Caki2 (cell line): ENCODE measurements around the gene AHCYL2. TPM values are rescaled to one million over a fixed set of nuclear protein-coding genes. Genes with fewer than 3 reads are reported as not detected.
"Not testable (repeated sequence)": the region's sequence is repeated elsewhere in the genome, so short reads cannot be mapped to it uniquely, and the experiment has no call there.

Experiments
- DNase-seq: peaks from one replicate; pipeline ENCODE4 v3.0.0-alpha.2; 2015; ENCODE audit warnings: low read depth
- in situ Hi-C: cut with HindIII; loops from 2 replicates; pipeline ENCODE4 v1.10.0; 2016; ENCODE audit warnings: low sequenced_read_pairs, low pct_unique_long_range_greater_than_20kb, mixed read lengths
- total RNA-seq: library from RNA; depleted of rRNA; stranded (reverse); fragments of >200 nt; shearing (Covaris generic); gene quantifications from 2 replicates; pipeline ENCODE4 v1.2.3, GENCODE V29; 2014; ENCODE audit warnings: low replicate concordance

AHCYL2 gene
- total RNA-seq, 1 experiment from 2014 or later: 3.9 TPM

DNA sequence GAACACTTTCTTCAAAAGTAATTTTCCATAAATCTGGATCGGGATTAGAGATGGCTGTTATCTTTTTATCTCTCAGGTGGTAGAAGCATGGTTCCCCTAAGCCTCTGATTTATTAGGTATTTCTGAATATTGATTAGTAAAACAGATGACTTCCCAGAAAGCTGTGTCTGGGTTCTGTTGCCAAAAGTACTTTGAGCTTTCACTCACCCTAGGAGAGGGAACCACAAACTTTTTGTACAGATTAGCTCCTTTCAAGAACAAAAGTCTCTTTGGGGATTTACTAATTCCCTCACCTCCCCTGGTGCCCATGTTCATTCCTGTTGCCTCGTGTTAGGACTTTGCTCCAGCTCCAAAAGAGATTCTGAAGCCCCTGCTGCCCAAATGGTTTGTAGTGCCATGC lies 162.7 kb downstream of the AHCYL2 start:
- in situ Hi-C loops: no loop called here
- no peak for DNase-seq

DNA sequence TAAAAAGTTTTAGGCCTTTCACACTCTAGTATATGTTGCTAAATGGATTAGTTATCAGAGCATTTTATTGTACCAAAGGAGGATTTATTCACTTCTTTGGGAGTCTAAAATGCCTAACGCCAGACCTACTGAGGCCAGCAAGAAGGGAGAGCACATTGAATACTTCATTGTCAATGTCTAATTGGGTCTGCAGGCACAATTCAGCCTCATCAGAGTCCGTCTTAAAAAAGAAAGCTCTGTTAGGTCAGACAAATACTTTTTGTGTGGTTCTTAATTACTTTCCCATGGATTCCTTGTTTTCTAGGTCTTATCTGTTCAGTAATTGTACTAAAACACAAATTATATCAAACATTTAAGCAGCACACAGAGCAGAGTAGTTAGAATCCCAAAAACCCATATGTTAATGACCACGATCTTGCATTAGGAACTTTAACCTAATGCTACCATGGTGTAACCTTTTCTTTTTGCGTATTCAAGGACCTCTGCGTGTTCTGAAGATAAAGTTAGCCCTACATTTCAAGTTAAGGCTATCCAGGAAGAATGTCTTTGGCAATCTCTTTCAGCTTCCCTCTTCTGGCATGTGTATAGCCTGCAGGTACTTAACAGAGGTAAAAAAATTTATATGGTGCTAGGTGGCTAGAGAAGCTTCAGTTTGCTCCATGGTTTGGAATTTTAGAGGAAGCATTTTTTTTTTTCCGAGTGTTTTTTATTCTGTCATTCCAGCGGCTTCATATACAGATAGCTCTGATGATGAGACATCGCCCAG lies 163.7 kb downstream of the AHCYL2 start:
- DNase-seq: no peak
- in situ Hi-C loops: no loop called here

DNA sequence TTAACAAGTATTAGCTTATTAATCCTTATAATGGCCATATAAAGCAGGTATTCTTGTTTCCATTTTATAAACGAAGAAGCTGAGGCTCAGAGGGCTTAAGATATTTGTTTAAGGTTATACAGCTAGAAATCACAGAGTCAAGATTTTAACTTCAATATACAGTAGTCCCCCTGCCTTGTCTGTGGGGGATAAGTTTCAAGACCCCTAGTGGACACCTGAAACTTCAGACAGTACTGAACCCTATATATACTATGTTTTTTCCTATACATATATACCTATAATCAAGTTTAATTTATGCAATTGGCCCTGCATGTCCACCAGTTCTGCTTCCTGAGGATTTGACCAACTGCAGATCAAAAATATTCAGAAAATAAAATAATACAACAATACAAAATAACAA lies 165.0 kb downstream of the AHCYL2 start:
- no peak for DNase-seq
- in situ Hi-C loops: no loop called here

DNA sequence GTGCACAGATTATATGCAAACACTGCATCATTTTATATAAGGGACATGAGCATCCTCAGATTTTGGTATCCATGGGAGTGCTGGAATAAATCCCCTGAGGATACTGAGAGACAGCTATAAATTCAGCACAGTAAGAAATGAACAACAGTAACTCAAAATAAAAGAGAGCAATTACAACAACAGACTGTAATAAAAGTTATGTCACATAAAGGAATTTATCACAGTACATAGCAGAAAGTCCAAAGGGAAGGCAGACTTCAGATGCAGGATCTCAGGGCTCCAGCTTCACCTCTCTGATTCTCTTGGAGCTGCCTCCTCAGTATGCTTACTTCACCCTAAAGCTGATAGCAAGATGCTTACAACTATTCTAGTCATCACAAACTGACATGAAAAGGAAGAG lies 165.5 kb downstream of the AHCYL2 start:
- no peak for DNase-seq
- in situ Hi-C loops: no loop called here

DNA sequence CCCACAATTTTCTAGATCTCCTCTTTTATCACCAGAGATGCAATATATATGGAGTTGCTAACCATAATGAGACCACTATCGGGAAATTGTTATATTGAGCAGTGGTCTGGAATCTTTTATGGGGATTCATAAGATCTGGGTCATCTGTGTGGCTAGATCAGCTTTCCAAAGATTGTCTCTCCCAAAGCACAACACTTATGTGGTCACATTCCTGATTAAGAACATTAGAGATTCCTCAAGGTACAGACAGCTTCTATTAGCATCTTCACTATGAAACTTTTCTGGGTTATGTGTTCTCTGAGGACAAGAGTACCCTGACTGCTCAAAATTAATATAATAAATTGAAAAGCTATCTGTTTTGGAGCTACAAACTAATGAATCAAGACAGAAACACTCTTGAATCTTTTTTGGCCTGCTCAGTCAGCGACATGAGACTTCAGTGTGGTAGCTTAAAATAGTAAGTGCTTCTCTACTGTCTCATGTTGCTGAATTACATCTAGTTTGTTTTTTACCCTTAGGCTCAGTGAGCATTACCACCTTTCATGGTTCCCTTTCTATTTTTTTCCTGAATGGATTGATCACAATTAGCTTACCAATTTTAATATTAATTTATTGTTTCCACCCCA lies 166.8 kb downstream of the AHCYL2 start:
- in situ Hi-C loops: no loop called here
- no peak for DNase-seq

DNA sequence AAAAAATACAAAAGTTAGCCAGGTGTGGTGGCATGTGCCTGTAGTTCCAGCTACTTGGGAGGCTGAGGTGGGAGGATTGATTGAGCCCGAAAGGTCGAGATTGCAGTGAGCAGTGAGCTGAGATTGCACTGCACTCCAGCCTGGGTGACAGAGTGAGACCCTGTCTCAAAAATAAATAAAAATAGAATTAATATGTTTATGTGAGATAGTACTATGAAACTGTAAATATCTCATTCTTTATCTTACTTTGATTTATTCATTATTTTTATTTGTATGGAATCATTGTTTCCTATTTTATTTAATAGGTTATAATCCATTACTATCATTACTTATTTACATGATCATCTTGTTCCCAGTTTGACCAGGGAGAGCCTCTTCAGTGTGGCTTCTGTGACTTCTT lies 168.4 kb downstream of the AHCYL2 start:
- no peak for DNase-seq
- in situ Hi-C loops: no loop called here

DNA sequence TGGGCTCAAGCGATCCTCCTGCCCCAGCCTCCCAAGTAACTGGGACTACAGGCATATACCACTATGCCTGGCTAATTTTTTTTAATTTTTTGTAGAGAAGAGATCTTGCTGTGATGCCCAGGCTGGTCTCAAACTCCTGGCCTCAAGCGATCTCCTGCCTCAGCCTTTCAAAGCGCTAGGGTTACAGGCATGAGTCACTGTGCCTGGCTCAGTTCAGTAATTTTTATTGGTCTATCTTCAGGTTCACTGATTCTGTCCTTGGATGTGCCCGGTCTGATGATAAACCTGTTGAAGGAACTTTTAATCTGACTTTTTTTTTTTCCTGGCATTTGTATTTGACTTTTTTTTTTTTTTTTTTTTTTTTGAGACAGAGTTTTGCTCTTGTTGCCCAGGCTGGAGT lies 169.3 kb downstream of the AHCYL2 start:
- in situ Hi-C loops: no loop called here
- peak; percentile 62 for DNase-seq

DNA sequence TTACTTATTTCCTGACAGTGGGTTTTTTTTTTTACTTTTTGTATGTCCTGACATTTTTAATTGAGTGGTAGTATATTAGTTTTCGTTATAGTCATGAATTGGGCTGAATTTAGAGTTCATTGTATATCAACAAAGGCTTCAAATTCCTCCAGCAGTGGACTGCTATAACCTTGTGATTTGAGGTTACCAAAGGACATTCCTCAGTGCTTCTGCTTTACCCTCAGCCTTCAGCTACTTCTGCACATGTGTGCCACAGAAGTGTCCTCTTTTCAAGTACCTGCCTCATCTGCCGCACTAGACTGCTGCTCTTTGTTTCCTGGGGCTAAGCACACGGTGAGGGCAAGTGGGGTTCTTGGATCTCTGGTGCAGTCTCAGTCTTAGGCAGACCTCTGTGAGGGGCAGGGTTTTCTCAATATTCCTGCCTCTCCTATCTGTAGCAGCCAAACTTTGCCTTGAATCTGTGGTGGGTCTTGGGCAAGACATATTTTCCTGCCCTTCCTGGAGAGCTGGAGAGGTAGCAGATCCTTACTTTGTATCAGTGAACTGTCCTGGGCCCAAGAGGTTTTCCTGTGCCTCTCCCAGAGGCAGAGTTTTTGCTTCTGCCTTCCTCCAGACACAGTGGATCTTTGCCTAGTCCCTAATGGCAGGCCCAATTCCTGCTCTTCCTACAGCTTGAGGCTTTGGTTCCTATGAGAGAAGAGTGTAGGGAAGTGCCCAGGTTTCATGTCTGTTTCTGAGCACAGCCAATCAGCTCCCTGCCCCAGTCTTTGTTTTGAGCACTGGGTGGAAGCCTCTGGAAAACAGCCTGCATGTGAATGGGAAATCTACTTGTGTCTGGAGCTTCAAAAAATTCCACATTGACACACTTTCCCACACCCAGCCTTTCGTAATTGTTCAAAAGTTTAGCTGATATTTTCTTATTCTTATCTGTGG lies 170.4 kb downstream of the AHCYL2 start:
- in situ Hi-C loops: no loop called here
- no peak for DNase-seq

DNA sequence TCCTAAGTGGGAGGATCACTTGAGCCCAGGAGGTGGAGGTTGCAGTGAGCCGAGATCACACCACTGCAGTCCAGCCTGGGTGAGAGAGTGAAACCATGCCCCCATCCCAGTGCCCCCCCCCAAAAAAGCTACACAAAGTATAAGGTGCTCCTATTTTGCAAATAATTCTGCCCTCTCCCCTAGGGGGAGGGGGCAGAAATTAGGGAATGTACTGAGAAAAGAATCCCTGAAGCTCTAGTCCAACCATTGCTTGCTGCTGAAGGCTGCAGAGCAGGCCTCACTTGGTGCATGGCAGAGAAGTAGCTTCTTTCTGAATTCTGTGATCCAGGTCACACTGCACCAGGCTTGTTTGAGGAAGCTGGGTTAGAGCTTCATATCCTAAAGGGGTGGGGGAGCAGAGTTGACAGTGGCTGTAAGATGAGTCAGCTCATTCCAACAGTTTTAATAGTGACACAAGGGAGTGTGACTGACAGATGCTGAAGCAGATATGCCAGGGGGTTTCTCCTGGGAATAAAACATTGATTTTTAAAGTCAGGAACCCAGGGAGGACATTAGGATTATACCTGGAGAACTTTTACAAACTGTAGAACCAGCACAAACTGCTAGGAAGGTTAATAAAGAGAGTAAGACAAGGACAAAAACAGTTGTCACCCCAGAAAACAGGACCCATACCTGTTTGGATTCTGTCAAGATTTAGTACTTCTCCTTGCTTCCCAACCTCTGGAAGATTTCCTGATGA lies 176.6 kb downstream of the AHCYL2 start:
- DNase-seq: peak; percentile 44
- in situ Hi-C loops: no loop called here

DNA sequence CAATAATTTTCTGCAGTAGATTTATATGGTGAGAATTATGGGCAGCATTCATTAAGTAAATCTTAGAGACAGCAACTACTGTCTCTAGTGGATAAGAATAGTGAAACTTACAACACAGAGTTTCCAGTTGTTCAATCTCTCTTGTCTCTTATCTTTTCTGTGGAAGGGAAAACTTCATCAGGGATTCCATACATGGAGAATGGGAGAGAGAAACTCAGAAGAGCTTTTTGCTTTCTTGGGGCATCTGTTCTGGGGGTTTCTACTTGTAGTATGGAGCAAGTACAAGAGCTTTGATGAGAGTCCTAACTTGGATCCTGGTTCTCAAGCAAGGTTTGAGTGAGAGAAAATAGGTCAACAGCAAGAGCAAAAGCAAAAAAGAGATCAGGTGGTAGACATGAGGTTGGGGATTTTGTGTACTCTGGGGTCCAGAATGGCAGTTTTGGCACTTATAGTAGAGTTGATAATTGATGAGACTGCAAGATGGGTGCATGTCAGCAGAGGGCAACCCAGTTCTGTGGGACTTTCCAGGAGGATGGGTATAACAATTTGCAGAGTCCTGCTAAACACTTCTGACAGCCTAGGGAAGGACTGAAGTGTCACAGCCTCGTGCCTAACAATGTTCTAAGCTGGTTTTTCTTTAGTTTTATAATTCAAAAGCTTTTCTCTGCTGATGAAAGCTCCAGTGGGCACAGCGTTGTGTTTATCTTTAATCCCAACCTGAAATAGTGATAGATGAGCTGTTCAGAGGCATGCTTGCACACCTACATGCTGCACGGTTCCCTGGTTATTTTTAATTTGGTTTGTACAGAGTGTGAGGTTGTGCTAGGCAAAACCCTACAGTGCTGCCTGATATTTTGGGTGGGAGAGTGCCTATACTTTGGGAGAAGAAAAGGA lies 177.4 kb downstream of the AHCYL2 start:
- peak; percentile 19 for DNase-seq
- in situ Hi-C loops: no loop called here

DNA sequence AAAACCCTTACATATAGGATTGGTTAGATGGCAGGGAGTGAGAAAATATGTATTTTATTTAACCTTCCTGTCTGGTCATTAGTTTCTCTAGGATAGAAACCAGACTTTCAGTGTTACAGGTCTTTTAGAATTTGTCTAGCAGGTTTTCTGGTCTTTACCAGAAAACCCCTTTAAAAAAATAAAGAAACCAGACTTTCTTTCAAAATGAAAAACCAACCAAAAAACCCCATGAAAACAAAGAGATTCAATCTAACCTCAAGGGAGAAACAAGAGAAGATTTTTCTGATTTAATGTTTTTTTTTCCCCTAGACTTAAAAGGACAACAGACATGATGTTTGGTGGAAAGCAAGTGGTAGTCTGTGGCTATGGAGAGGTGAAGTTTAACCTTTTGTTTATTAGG lies 180.7 kb downstream of the AHCYL2 start:
- in situ Hi-C loops: no loop called here
- DNase-seq: no peak

DNA sequence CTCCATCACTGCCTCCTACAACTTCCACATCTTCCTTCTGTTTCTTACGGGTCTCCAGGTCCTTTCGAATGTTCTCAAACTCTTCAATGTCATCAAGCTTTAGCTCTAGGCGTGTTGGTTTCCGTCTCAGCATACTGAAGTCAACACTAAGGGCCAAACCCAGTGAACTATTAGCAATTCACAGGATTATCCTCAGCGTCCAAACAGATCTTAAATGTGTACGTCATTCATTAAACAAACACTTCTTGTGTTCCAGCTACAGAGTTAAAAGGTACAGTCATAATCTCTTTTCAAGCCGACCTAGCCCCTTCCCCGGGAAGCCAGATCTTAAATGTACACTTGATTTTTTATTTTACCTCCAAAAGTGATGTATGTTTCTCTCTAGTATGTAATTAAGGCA lies 185.4 kb downstream of the AHCYL2 start:
- in situ Hi-C loops, DNase-seq: not testable (repeated sequence)

DNA sequence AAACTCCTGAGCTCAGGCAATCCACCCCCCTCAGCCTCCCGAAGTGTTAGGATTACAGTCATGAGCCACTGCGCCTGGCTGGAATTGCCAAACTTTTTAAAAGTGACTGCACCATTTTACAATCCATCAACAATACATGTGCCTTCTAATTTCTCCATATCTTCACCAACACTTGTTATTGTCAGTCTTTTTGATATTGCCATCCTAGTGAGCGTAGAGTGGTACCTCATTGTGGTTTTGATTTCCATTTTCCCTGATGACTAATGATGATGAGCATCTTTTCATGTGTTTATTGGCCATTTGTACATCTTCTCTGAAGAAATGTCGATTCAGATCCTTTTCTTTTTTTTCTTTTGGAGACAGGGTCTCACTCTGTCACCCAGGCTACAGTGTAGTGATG lies 187.7 kb downstream of the AHCYL2 start:
- in situ Hi-C loops: no loop called here

DNA sequence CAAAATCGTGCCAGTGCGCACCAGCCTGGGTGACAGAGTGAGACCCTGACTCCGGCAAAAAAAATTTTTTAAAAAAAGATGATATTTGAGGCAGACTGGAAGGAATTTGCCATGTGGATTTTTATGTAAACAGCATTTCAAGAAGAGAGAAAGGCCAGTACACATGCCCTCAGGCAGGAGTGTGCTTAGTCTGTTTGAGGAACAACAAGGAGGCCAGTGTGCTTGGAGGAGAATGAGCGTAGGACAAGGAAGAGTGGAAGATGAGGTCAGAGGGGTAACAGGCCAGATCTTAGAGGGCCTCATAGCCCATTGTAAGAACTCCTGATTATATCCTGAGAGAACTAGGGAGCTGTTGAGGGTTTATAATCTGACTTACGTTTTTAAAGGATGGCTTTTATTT lies 192.2 kb downstream of the AHCYL2 start:
- in situ Hi-C loops: no loop called here
- DNase-seq: no peak

More for the DNA sequence above, 187.7 kb downstream of the AHCYL2 start:
- no peak for DNase-seq

DNA sequence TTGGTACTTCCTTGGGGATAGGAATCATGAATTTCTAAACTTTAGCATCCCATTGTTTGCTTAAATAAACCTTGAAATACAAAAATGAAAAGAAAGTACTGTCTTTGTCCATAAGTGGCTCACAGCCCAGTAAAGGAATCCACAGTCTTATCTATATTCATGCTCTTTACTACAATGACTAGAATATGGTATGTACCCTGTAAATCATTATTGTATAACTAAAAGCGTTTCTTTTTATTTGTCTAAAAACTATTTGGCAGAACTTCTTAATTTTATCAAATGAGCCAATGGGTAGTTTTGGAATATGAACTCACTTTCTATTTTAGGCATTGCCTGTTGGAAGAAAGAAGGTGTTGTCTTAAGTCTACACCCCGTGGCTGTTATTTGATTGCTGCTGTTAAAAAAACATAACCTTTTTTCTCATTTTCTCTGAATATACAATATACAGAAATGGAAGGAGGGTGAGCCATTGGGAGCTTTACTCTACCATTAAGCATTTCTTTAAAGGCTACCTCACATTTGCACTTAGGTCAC lies 197.0 kb downstream of the AHCYL2 start:
- DNase-seq: no peak
- in situ Hi-C loops: no loop called here

DNA sequence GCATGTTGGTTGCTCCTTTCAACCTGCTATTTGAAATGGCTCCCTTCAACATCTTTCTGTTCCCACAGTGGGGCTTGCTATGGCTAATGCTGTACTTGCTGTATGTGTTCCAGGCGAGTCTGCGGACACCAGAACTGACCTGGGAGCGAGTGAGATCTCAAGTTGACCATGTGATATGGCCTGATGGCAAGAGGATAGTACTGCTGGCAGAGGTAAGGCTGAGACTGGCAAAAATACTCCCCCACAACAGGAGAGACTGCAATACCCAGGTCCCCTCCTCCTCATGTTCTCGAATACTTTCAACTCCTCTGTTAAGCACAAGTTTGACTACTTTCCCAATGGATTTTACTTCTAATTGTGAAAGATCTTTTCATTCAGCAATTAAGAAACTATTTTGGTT lies 197.9 kb downstream of the AHCYL2 start:
- DNase-seq: no peak
- in situ Hi-C loops: no loop called here

DNA sequence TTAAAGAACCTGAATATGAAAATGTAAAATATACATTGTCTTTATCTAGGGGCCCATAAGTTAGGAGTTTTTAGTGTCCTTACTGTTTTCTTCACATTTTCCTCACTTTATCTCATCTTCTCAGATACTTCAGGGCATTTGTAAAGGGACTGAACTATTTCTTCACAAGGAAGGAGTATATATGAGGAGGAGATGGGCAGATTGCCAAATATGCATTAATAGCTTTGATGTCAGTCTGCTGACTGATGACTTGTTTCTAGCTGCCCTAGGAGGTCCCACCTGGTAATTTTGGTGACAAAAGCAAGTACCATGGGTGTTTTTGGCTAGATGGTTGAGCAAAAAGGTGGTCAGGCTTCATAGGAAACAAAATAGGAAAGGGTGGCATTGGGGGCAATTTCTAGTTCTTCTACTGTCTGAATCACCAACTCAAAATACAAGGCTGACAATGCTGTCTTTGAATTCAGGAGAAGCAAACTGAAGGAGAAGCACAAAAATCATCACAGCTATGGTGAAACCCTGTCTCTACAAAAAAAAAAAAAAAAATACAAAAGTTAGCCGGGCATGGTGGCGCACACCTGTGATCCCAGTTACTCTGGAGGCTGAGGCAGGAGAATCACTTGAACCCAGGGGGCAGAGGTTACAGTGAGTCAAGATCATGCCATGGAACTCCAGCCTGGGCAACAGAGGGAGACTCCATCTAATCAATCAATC lies 199.0 kb downstream of the AHCYL2 start:
- no peak for DNase-seq
- in situ Hi-C loops: no loop called here
